CD14-positive monocyte (primary cell): ENCODE data around the gene EGFL8. TPM values are rescaled to one million over a fixed set of nuclear protein-coding genes. Genes with fewer than 3 reads are reported as not detected.
A peak's percentile ranks its signal among the peaks of the same experiment; 100 is the strongest.

Experiments
- DNase-seq, 3 donors: peaks; one replicate each; pipeline ENCODE4 v3.0.0-alpha.2; 2011 to 2022
- H2AFZ ChIP-seq: 2 replicates; pipeline ENCODE4 v1.6.0; 2012; ENCODE audit warnings: mild to moderate bottlenecking, low read depth, low read length, inconsistent platforms; ENCODE audit not compliant: insufficient read depth, poor library complexity, severe bottlenecking
- H3K27ac ChIP-seq, 2 donors: 1 replicate in 1 of 2; 2 replicates in 1 of 2; pipeline ENCODE4 v1.5.1; 2012 to 2013; ENCODE audit warnings: low read length in 2 of 2, control low read depth in 1 of 2, inconsistent platforms in 1 of 2, low read depth in 1 of 2, mild to moderate bottlenecking in 1 of 2
- H3K27me3 ChIP-seq, 2 donors: one replicate each; pipeline versions ENCODE4 v1.6.0 to v1.6.1; 2011 to 2013; ENCODE audit warnings: low read length in 2 of 2; ENCODE audit not compliant: control insufficient read depth in 2 of 2, insufficient read depth in 2 of 2
- H3K36me3 ChIP-seq, 2 donors: replicated peaks in 1 of 2; 1 replicate in 1 of 2; 2 replicates in 1 of 2; pipeline versions ENCODE4 v1.5.1 to v1.6.1; 2012 to 2013; ENCODE audit warnings: low read length in 2 of 2, control low read depth in 1 of 2, inconsistent platforms in 1 of 2, mild to moderate bottlenecking in 1 of 2; ENCODE audit not compliant: insufficient read depth in 2 of 2, control insufficient read depth in 1 of 2
- H3K4me1 ChIP-seq, 2 donors: 1 replicate in 1 of 2; 2 replicates in 1 of 2; pipeline versions ENCODE4 v1.5.1 to v1.6.1; 2012 to 2013; ENCODE audit warnings: low read length in 2 of 2, control low read depth in 1 of 2, inconsistent platforms in 1 of 2, mild to moderate bottlenecking in 1 of 2, moderate library complexity in 1 of 2; ENCODE audit not compliant: insufficient read depth in 2 of 2, control insufficient read depth in 1 of 2
- H3K4me2 ChIP-seq: replicated peaks from 2 replicates; pipeline ENCODE3; 2012; ENCODE audit warnings: low read length, moderate library complexity, mild to moderate bottlenecking; ENCODE audit not compliant: poor library complexity, severe bottlenecking; ENCODE audit errors: extremely low read depth
- H3K4me3 ChIP-seq, 3 experiments: fragments of 200-600 bp in 1 of 3; sonication (generic) in 1 of 3; replicated peaks in 1 of 3; 1 replicate in 2 of 3; 2 replicates in 1 of 3; pipeline ENCODE4 v1.5.1; 2011 to 2013; ENCODE audit warnings: low read length in 3 of 3, mild to moderate bottlenecking in 3 of 3, control low read depth in 2 of 3, low read depth in 2 of 3, inconsistent platforms in 1 of 3, moderate library complexity in 1 of 3
- H3K79me2 ChIP-seq: 2 replicates; pipeline ENCODE4 v1.6.0; 2012; ENCODE audit warnings: mild to moderate bottlenecking, control low read depth, inconsistent platforms, low read length, moderate library complexity; ENCODE audit not compliant: insufficient read depth
- H3K9ac ChIP-seq: 2 replicates; pipeline ENCODE4 v1.6.0; 2017; ENCODE audit warnings: low read length, mild to moderate bottlenecking; ENCODE audit not compliant: insufficient read depth, poor library complexity, severe bottlenecking
- H3K9me3 ChIP-seq, 2 donors: replicated peaks in 1 of 2; 1 replicate in 1 of 2; 2 replicates in 1 of 2; pipeline versions ENCODE4 v1.5.1 to v1.6.1; 2012 to 2013; ENCODE audit warnings: low read length in 2 of 2, control low read depth in 1 of 2; ENCODE audit not compliant: control insufficient read depth in 1 of 2, insufficient read depth in 1 of 2
- H4K20me1 ChIP-seq: 2 replicates; pipeline ENCODE4 v1.6.0; 2012; ENCODE audit warnings: mild to moderate bottlenecking, low read length, control low read depth, moderate library complexity; ENCODE audit not compliant: insufficient read depth
- H3K27ac Mint-ChIP-seq, 7 donors: one replicate each; pipeline ENCODE4 v1.8.0; 2020; ENCODE audit warnings: mild to moderate bottlenecking in 7 of 7, mixed read lengths in 7 of 7, moderate library complexity in 6 of 7, inconsistent platforms in 2 of 7
- H3K27me3 Mint-ChIP-seq, 3 donors: one replicate each; pipeline ENCODE4 v1.8.0; 2021 to 2022; ENCODE audit warnings: low read depth in 3 of 3, mild to moderate bottlenecking in 3 of 3, mixed read lengths in 3 of 3, moderate library complexity in 3 of 3, inconsistent platforms in 1 of 3
- H3K36me3 Mint-ChIP-seq, 2 donors: one replicate each; pipeline ENCODE4 v1.8.0; 2020; ENCODE audit warnings: mixed read lengths in 2 of 2, inconsistent platforms in 1 of 2, mild to moderate bottlenecking in 1 of 2
- H3K4me1 Mint-ChIP-seq: one replicate; pipeline ENCODE4 v1.8.0; 2020; ENCODE audit warnings: mild to moderate bottlenecking, mixed read lengths
- H3K4me3 Mint-ChIP-seq, 2 donors: one replicate each; pipeline ENCODE4 v1.8.0; 2020; ENCODE audit warnings: mild to moderate bottlenecking in 2 of 2, mixed read lengths in 2 of 2, moderate library complexity in 1 of 2
- H3K9me3 Mint-ChIP-seq, 7 donors: one replicate each; pipeline ENCODE4 v1.8.0; 2020 to 2022; ENCODE audit warnings: mixed read lengths in 7 of 7, mild to moderate bottlenecking in 6 of 7, moderate library complexity in 6 of 7, inconsistent platforms in 2 of 7
- WGBS: methylation state at CpG from one replicate; pipeline ENCODE4 v1.1.5; 2013; ENCODE audit warnings: missing lambda C conversion rate; ENCODE audit not compliant: insufficient coverage; 5-methylcytosine and 5-hydroxymethylcytosine counted together
- intact Hi-C, 2 donors: fragments of 100-400 bp; cut with micrococcal nuclease; formaldehyde crosslinking; loops; one replicate each; pipeline versions ENCODE4 v1.15.0 to v1.15.1; 2023
- polyA plus RNA-seq, 3 donors: library from polyadenylated mRNA; depleted of rRNA in 1 of 3; unstranded in 2 of 3; stranded (reverse) in 1 of 3; fragments of 300-500 nt in 2 of 3; fragments of >200 nt in 1 of 3; fragmentation: Illumina TruSeq in 2 of 3; gene quantifications; 1 replicate in 2 of 3; 2 replicates in 1 of 3; pipeline ENCODE4 v1.2.3, GENCODE V29; 2012 to 2021
- TF ChIP-seq, protein P1 (sequence below): fragments of 200-600 bp; IDR thresholded peaks from one replicate; pipeline ENCODE4 v1.8.0; 2022; ENCODE audit warnings: antibody characterized with exemption, mild to moderate bottlenecking

Gene EGFL8
- polyA plus RNA-seq, 3 donors, result 0.22 to 1.8 TPM; not detected in 1

DNA sequence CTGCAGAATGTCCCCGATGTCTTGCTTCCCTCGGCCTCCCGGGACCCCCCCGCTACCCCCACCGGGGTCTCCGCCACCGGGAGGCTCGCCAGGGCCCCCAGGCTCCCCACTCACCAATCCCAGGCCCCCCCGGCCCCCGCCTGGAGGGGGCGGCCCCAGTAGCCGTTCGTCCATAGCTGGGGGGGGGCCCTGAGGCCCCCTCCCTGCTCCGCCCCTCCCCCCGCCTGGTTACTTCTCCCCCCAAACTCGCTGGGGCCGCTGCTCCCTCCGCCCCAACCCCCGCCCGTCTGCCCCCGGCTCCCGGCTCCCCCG, 25.3 kb downstream of the EGFL8 start:
- no peak overlapping the region for H2AFZ ChIP-seq
- H3K79me2 ChIP-seq, result peaks cover 88% of the 10 kb centered on the region
- peaks cover 7% of the 10 kb centered on the region for H4K20me1 ChIP-seq
- no peak for DNase-seq
- H3K9me3 ChIP-seq, result no peaks in the 10 kb centered on the region
- H3K27ac ChIP-seq, result peak overlapping the region; percentile 89 to 95
- Mint-ChIP-seq H3K4me3 (peak overlapping the region; percentile 96 to 98), H3K36me3 (peaks cover 39 to 54% of the 10 kb centered on the region in 2 donors), H3K27me3 (peaks cover 0 to 2% (median 1%) of the 10 kb centered on the region in 3 donors), H3K9me3 (no peaks in the 10 kb centered on the region), H3K4me1 (peaks cover 73% of the 10 kb centered on the region), H3K27ac (peak overlapping the region; percentile 85 to 97 (median 93))
- peak overlapping the region; percentile 84 for H3K9ac ChIP-seq
- WGBS, result 1% methylated on average over 8 of the region's 23 CpGs
- H3K4me1 ChIP-seq, result peaks cover 67 to 76% of the 10 kb centered on the region in 2 donors
- intact Hi-C loops, result loop anchor here in 1 of 2 donors (5.0 kb wide), 1 partner anchor 57 kb away; the partner anchor contains the start of gene FKBPL
- peak overlapping the region; percentile 74 to 98 (median 81) for H3K4me3 ChIP-seq
- peak overlapping the region; percentile 100 for H3K4me2 ChIP-seq
- H3K27me3 ChIP-seq, result no peaks in the 10 kb centered on the region
- peaks cover 25 to 37% of the 10 kb centered on the region in 2 donors for H3K36me3 ChIP-seq
- TF ChIP-seq, protein P1, sequence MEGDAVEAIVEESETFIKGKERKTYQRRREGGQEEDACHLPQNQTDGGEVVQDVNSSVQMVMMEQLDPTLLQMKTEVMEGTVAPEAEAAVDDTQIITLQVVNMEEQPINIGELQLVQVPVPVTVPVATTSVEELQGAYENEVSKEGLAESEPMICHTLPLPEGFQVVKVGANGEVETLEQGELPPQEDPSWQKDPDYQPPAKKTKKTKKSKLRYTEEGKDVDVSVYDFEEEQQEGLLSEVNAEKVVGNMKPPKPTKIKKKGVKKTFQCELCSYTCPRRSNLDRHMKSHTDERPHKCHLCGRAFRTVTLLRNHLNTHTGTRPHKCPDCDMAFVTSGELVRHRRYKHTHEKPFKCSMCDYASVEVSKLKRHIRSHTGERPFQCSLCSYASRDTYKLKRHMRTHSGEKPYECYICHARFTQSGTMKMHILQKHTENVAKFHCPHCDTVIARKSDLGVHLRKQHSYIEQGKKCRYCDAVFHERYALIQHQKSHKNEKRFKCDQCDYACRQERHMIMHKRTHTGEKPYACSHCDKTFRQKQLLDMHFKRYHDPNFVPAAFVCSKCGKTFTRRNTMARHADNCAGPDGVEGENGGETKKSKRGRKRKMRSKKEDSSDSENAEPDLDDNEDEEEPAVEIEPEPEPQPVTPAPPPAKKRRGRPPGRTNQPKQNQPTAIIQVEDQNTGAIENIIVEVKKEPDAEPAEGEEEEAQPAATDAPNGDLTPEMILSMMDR, result no peak

DNA sequence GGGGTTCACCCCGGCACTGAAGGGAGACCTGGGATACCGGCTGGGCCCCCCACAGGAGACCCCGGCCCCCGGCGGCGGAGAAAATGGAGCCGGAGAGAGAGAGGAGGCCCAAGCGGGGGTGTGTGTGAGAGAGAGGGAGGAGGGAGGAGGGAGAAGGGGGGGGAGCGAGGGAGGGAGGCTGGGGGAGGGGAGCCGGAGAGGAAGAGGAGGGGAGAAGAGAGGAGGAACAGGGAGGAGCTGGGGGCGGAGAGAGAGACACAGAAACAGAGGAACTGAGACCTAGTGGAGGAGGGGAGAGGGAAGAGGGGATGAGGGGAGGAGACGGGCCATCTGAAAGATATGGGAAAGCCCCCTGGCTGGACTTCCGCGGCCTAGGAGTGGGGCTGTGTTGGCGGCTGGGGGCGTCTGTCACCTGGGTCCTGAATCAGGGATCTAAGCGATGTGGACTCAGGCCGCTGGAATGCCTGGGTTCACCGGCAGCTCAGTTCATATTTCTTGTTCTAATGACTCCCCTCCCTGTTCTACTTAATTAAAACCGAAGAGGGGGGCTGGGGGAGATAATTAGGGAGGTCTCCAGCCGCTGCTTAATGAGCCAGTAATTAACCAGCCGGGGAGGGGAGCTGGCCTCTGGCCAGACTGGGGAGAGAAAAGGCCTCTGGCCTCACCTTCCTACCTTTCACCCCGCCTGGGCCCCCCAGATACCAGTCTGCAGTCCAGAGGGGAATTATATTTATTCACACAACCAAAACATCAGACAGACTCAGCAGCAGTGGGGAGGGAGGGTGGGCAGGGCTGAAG, 25.9 kb downstream of the EGFL8 start, which contains the start of gene PBX2:
PBX2 (minus strand) TSS at position 149 of the 798 bp plus-strand sequence. CDS start 287 bp downstream, outside the sequence.
- Histone ChIP-seq H4K20me1 (peaks cover 7% of the 10 kb centered on the region), H3K4me2 (peak within 1 kb of the TSS; percentile 100), H3K27ac (peak within 1 kb of the TSS; percentile 89 to 95), H3K9me3 (no peaks in the 10 kb centered on the region), H3K36me3 (peaks cover 25 to 37% of the 10 kb centered on the region in 2 donors), H3K9ac (peak within 1 kb of the TSS; percentile 84), H3K4me3 (peak within 1 kb of the TSS; percentile 74 to 98 (median 81)), H3K4me1 (peaks cover 73 to 82% of the 10 kb centered on the region in 2 donors), H3K27me3 (no peaks in the 10 kb centered on the region), H3K79me2 (peaks cover 90% of the 10 kb centered on the region), H2AFZ (no peak within 1 kb of the TSS)
- peaks cover 0 to 3% (median 0%) of the 10 kb centered on the region in 7 donors for H3K9me3 Mint-ChIP-seq
- H3K4me3 Mint-ChIP-seq, result peak within 1 kb of the TSS; percentile 96 to 98
- H3K27me3 Mint-ChIP-seq, result peaks cover 0 to 3% (median 2%) of the 10 kb centered on the region in 3 donors
- 0% methylated on average over 11 of the region's 23 CpGs for WGBS
- H3K4me1 Mint-ChIP-seq, result peaks cover 77% of the 10 kb centered on the region
- H3K36me3 Mint-ChIP-seq, result peaks cover 39 to 51% of the 10 kb centered on the region in 2 donors
- TF ChIP-seq, protein P1, result no peak
- peak; percentile 91 to 94 (median 92) for DNase-seq
- peak within 1 kb of the TSS; percentile 96 to 99 (median 98) for H3K27ac Mint-ChIP-seq
- intact Hi-C loops, result loop anchor here in 1 of 2 donors (5.0 kb wide), 1 partner anchor 58 kb away; the partner anchor contains the start of gene FKBPL
